GM20431 (cell line): Measurements from ENCODE around the gene PLA2G2D.

Experiments used
- in situ Hi-C: fragments of 300-500 bp; cut with MseI, MboI; formaldehyde crosslinking; loops from one replicate; pipeline ENCODE4 v1.15.0; 2020; ENCODE audit warnings: low sequenced_read_pairs; ENCODE audit not compliant: unreplicated experiment

The PLA2G2D gene

GRCh38 chr1:20120796-20121195, 1.5 kb upstream of the PLA2G2D start:
- in situ Hi-C loops, result no loop called here

DNA sequence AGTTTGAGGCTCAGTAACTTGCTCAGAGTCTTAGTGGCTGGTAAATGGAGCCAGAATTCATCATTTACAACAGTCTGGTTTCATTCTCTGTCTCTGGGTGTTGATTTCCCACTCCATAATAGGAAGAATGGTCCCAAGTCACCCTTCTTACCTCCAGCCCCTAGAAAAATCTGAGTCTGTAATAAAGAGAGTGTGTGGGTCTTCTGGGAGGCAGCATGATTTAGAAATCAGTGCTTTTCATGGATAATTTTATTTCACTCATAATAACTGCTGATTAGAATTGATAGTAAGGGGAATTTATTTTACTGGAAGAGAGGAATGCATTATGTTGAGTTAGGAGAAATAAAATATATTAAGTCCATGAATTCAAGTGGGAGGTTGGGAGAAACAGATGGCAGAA, 2.1 kb downstream of the PLA2G2D start:
- in situ Hi-C loops, result no loop called here

- in situ Hi-C loops, result no loop called here
Observed at GRCh38 chr1:20115916-20116315, 3.4 kb downstream of the PLA2G2D start.

DNA sequence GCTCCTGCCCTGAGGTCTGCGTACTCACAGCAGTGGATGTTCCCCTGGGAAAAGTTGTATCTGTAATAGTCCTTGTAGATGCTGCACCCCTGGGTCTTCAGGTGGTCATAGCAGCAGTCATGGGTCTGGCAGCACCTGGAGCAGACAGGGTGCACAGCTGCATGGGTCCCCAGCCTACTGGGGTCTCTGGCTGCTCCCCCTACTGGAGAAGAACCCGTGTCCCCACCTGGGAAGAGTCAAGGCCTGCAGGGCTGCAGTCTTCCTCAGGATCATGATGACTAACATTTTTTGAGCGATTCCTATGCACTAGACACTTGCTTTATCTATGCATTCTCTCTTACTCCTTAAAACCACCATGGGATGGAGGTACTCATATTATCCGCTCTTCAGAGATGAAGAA, 3.9 kb downstream of the PLA2G2D start:
- in situ Hi-C loops, result no loop called here

- in situ Hi-C loops, result no loop called here
Observed at GRCh38 chr1:20114021-20114648, 5.2 kb downstream of the PLA2G2D start.

- in situ Hi-C loops, result no loop called here
Observed at GRCh38 chr1:20112279-20113000, 6.9 kb downstream of the PLA2G2D start.

DNA sequence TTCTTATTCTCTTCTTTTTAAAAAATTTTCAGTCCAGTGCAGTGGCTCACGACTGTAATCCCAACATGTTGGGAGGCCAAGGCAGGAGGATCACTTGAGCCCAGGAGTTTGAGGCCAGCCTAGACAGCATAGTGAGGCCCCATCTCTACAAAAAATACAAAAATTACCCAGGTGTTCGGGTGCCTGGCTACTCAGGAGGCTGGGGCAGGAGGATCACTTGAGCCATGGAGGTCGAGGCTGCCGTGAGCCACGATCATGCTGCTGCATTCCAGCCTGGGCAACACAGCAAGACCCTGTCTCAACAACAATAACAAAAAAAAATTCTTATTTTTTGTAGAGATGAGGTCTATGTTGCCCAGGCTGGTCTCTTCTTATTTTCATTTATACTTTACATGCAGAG, 7.9 kb downstream of the PLA2G2D start:
- in situ Hi-C loops, result no loop called here

DNA sequence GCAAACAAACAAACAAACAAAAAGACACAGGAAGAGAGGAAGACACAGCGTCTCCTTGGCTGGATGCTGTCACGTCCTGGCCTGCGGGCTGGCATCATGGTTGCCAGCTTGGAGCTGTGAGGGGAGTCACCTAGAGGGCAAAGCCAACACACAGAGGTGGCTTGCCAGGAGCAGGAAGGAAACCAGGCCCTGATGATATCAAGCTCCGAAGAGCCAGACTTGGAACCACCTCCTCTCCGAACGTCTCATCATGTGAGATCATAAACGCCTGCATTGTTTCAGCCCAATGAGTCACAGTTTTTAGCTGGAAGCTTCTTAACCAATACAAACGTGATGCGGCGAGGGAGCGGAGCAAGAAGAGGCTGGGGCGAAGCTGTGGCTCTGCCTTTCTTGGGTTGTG, 8.7 kb downstream of the PLA2G2D start:
- in situ Hi-C loops, result no loop called here

DNA sequence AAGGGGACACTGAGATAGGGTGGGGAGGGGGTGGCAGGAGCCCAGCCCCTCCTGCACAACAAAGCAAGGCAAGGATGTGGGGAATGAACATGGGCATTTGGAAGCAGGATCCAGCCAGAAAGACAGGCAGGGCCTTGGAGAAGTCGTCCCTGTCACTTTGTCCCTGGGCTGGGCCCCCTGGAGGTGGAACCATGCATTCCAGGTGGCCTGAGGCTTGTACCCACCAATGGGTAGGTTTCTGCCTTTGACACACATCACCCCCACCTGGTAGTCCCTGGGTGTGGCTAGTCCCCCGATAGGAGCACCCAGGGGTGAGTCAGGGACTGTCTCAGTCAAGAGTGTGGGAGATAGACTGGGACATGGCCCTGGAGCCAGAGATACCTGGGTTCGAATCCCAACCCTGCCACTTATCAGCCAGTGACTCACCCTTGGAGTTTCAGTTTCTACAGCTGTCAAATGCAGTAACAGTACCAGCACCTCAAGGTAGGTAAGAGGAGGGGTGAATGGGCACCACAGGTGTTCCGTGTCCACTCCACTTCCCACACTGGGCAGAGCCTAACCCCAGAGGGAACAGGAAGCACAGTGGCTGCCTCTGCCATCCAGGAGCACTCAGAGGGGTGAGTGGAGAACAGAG, 10.0 kb downstream of the PLA2G2D start:
- in situ Hi-C loops, result loop anchor here (10.0 kb wide), 1 partner anchor 45 kb away; no protein-coding TSS in a partner anchor

DNA sequence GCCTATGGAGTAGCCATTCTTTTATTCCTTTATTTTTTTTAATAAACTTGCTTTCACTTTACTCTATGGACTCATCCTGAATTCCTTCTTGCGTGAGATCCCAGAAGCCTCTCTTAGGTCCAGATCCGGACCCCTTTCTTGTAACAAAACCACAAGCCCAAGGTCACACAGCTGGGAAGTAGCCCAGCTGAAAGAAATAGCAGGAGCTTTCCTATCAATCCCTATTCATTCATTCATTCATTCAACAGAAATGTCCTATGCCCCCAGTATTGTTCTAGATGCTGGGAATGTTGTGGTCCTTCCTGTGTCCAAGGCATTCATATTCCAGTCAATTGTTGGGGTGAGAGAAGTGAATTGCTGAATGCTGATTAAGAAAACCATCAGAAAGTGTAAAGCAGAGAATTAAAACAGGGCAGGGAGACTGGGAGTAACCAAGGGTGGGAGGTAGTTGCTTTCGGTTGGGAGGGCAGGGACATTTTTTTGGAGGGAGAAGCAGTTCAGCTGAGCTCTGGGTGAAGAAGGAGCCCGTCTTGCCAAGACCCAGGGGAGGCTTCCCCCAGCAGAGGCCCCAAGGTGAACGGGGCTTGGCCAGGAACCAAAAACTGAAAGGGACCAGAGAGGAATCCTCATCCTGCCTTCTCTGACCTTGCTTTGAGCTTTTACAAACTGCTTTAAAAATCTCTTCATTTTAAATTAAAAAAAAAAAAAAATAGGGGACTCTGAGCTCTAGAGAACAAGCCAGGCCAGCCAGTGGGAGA, 10.8 kb downstream of the PLA2G2D start:
- in situ Hi-C loops, result loop anchor here (10.0 kb wide), 1 partner anchor 46 kb away; no protein-coding TSS in a partner anchor

DNA sequence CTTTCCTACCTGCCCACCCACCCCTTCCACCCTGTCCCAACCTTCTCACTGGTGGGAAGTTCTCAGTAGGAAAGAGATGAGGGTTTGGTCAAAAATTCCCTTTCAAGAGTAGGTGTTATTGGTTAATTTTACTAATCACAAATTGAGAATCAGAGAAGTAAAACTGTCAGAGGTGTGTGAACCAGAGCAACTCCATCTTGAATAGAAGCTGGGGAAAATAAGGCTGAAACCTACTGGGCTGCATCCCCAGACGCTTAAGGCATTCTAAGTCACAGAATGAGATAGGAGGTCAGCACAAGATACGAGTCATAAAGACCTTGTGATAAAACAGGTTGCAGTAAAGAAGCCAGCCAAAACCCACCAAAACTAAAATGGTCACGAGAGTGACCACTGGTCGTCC, 11.5 kb downstream of the PLA2G2D start:
- in situ Hi-C loops, result loop anchor here (10.0 kb wide), 1 partner anchor 47 kb away; no protein-coding TSS in a partner anchor

- in situ Hi-C loops, result loop anchor here (10.0 kb wide), 1 partner anchor 47 kb away; no protein-coding TSS in a partner anchor
Observed at GRCh38 chr1:20107351-20107750, 12.0 kb downstream of the PLA2G2D start.

DNA sequence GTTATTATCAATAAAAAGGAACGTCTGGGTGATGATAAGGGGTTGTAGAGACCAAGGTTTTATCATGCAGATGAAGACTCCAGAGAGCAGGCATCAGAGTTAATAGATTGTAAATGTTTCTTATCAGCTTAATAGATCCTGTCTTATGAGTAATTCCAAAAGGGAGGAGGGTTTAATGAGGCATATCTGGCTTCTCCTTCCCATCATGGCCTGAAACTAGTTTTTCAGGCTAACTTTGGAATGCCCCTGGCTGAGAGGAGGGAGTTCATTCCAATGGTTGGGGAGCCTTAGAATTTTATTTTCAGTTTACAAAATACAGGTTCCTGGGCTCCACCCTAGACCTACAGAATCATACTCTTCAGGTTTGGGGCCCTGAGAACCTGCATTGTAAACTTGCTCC, 13.5 kb downstream of the PLA2G2D start:
- in situ Hi-C loops, result loop anchor here (10.0 kb wide), 1 partner anchor 49 kb away; no protein-coding TSS in a partner anchor

DNA sequence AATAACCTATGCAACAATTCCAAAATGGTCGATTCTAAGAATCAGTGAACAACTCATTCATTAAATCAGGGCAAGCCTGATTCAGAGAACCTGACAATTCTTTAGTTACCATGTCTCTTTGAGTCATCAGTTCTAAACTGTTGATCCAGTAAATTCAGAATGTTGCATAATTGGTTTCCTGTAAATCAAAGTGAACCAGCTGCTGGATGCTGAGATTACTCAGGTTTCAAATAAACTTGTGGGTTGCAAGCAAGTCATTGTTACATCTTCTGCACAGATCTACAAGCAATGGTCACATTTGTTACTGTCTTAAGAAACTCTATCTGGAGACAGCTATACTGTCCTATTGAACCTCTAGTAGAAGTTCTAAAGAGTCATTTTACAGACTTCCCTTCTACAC, 16.5 kb downstream of the PLA2G2D start:
- in situ Hi-C loops, result loop anchor here (10.0 kb wide), 1 partner anchor 52 kb away; no protein-coding TSS in a partner anchor

GRCh38 chr1:20100632-20101355, 18.5 kb downstream of the PLA2G2D start:
- in situ Hi-C loops, result loop anchor here (10.0 kb wide), 1 partner anchor 54 kb away; no protein-coding TSS in a partner anchor

DNA sequence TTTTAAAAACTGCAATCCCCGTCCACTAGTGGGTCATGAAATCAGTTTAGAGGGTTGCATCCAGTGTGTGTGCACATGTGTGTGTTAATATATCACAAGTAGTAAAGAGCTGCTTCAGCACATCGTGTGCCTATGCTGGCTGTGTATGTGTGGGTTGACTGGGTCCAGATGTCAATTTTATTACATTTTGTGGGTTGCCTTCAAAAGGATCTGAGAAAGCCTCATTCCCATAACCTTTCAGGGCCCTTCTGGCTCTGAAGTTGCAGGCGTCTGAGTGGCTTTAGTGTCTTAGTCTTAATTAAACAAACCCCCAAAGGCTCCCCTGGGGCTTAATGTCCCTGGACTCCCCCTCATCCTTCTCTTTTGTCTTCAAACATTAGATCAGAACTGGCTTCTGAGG, 19.8 kb downstream of the PLA2G2D start:
- in situ Hi-C loops, result no loop called here

- in situ Hi-C loops, result no loop called here
Observed at GRCh38 chr1:20096840-20097447, 22.4 kb downstream of the PLA2G2D start.

DNA sequence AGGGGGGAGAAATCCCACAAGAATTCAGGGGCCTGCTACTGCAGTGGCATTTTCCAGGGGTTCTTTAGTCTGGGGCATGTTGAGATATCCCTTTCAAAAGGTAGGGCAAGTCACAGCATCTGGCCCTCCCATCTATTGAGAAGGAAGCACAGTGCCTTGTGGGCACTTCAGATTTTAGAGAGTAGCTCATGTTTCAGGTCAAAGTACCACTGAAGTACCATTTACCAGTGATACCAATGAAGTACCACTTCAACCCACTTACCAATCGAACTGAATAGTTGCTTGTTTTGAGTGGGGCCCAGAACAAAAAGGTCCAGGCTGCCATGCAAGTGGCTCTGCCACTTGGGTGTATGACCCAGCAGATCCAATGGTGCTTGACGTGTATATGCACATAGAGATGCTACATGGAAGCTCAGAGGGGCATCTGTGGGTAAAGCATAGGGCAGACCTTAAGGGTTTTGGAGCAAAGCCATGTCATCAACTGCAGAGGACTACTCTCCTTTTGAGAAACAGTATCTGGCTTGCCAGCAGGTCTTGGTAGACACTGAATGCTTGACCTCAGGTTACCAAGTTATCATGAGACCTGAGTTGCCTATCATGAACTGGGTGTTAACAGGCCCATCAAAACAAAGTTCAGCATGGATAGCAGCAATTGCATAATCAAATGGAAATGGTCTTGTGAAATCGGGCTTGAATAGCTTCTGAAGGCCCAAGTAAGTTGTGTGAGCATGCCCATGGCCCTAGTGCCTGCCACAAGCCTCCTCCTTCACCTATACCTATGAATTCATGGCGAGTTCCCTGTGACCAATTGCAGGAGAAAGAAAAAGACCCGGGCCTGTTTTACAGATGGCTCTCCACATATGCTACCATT, 23.5 kb downstream of the PLA2G2D start:
- in situ Hi-C loops, result no loop called here
